Effector CD4-positive, alpha-beta T cell (primary cell): ENCODE measurements around the gene UNC5B.

Experiments
- DNase-seq: peaks from one replicate; pipeline ENCODE4 v3.0.0-alpha.2; 2020

The UNC5B gene

DNA sequence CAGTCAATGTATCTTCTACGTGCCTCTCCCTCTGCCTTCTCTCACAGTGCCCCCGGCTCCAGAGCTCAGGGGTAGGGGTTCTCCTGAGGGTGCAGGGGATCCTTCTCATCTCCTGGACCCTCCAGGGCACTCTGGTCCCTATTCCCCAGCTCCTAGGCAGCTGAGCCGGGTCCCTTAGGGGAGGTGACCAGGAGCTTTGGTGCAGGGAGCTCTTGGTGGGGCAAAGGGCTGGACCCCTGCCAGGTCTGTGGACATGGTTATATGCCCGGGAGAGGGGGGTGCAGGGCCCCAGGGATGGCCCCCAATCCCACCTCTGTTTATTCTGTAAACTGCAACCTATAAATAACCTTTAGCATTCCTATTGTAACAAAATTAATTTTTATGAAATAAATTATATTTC lies 90.1 kb downstream of the UNC5B start:
- DNase-seq, result no peak

DNA sequence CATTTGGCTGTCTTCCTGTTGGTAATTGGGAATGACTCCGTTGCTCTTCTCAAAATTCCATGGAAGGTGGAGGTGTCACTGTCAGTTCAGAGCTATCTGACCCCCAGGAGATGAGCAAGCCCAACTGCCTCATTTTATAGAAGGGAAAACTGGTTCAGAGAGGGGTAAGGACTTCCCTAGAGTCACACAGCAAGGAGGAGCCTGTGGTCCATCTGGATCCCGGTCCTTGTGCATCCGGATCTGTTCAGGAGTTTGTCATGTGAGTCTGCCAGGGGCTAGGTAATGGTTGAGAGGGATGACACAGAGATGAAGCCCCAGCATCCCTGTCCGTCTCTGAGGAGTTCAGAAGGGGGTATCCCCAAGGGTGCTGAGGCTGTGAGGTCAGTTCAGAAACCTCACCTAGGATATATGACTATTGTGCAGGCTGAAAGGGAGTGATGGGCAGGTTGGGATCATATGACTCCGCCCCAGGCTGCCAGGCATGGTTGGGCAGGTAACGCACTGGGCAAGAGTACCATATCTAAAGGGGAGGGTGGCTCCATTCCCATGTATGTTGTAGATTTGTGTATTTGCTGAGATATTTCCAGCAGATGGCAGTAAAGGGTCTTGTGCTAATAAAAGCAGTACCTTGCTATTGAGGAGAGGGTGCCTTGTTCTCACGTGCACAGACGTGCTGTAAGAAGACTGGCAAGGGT lies 90.7 kb downstream of the UNC5B start:
- DNase-seq, result no peak

DNA sequence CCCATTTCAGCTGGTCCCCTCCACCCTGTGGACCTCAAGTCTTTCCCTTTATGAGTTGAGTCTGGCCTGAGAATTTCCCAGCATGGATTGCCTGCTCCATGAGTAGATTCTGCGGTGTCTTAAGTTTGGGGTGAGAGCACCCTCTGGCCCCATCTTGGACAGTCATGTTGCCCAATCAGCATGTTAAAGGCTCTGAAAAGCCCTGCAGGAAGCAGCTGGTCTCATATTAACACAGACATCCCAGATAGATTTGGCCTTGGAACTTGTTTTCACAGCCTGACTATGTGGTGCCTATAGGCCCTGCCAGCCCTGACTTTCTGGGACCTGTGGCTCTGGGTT lies 91.2 kb downstream of the UNC5B start:
- DNase-seq, result no peak

DNA sequence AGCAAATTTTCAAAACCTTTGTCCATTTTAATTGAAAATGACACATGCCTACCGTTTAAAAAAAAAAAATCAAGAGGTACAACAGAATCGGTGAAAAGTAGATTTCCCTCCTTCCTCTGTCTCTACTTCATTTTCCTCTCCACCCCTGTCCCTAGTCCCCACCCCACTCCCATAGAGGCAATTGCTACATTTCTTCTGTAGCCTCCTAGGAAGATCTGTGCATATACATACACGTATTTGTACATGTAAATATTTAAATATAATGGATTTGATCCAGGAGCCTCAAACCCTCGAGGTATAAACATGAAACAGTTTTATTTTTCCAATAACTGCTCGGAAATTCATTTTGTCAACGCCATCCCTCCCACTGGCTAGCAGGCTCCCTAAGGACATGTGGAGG lies 92.5 kb downstream of the UNC5B start:
- DNase-seq, result no peak

DNA sequence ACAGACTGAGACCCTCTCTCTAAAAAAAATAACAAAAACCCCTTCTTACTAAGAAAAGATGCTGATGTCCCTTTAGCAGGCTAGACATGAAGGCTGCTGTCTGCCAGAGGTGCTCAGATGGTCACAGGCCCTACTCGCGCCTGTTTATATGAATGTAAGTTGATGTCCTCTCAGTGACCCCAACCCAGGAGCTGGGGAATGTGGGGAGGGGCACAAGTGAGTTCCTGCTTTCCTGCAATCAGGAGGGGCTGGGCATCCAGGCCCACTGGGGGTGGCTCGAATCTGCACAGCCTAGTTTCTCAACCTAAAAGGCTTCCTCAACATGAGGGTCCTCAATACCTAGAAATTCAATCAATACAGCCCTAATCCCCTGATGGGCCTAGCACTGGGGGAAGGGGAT lies 94.6 kb downstream of the UNC5B start:
- no peak for DNase-seq

DNA sequence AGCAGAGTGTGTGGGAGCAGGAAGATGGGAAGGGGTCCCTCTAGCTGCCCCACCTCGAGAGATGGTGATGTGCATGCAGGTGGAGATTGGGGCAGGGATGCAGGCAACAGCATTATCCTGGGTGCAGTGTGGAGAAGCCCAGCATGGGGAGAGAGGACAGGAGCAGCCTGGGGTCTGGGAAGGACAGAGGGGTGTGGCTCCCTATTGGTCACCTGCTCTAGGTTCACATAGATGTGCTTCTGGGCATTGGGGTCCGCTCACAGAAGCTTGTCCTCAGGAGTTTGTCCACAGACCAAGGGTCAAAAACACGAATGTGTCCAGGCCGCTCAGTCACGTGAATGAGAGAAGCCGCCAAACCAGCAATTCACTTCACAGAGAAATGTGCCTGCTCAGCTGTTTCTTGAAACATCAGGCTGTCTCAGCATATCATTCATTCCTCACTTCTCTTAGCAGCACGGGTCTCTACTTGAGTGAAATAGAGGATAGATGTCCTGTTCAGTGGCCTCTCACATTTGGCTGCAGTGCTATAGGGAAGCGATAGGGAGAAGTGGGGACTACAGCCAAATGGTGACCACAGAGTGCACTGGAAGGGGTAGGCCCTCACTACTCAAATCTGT lies 95.2 kb downstream of the UNC5B start:
- DNase-seq, result no peak

DNA sequence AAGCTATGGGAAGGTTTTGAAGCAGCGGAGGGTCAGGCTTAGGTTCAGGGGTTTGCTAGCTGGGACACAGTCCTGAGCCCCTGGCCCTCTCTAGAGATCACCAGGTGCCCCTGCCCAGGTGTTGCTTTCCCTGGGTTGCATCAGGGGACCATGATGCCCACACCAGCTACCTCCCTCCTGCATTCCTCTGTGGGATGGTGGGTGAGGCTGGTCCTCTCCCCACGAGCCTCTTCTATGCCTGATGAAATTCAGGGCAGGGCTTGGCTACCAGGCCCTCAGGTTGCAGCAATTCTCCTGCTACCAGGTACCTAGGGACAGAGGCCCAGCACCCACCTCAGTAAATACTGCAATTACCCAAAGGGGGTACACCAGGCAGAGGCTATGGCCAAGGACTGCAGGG lies 95.9 kb downstream of the UNC5B start:
- DNase-seq, result no peak

DNA sequence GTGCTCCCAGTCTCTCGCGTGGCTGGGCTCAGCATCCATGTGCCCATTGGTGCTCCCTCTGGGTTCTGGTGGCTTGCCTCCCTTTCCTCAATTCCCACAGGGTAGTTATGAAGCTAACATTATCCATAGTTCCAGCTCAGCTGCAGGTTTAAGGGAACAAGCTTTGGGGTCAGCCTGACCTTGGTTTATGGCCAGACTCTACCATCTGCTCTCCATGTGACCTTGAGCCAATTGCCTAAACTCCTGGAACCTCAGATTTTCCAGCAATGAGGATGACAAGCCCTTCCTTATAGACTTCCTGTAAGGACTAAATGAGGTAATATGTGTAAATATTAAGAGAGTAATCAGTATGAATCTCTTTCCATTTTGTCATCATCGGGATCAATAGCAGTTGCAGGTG lies 96.6 kb downstream of the UNC5B start:
- no peak for DNase-seq

DNA sequence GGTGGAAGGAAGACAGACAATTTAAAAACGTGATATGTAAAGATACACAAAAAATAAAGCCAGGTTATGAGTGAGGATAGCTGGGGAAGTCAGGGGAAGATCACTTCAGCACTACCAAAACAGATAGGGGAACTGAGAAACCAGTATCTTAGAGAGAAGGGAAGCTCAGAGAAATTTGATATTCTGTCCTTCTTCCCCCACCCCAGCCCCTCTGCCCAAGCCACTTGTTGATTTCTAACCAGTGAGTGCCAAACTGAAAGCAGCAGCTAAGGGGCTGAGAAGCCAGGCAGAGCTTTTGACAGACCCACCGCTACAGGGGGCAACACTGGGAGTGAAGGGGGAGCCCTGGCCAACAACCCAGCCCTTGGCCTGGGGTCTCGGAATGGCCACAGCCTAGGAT lies 97.5 kb downstream of the UNC5B start:
- DNase-seq, result no peak

DNA sequence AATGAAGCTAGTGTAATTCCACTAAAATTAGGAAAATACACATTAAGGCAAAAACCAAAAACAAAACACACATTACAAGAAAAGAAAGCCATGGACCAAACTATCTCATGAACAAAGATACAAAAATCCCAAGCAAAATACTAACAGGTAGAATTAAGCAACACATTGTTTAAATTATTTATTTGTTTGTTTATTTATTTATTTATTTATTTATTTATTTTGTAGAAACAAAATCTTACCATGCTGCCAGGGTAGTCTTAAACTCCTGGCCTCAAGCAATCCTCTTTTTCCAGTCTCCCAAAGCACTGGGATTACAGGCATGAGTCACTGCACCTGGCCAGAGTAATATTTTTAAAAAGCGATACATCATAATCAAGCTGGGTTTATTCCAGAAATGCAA lies 99.8 kb downstream of the UNC5B start:
- DNase-seq, result no peak

DNA sequence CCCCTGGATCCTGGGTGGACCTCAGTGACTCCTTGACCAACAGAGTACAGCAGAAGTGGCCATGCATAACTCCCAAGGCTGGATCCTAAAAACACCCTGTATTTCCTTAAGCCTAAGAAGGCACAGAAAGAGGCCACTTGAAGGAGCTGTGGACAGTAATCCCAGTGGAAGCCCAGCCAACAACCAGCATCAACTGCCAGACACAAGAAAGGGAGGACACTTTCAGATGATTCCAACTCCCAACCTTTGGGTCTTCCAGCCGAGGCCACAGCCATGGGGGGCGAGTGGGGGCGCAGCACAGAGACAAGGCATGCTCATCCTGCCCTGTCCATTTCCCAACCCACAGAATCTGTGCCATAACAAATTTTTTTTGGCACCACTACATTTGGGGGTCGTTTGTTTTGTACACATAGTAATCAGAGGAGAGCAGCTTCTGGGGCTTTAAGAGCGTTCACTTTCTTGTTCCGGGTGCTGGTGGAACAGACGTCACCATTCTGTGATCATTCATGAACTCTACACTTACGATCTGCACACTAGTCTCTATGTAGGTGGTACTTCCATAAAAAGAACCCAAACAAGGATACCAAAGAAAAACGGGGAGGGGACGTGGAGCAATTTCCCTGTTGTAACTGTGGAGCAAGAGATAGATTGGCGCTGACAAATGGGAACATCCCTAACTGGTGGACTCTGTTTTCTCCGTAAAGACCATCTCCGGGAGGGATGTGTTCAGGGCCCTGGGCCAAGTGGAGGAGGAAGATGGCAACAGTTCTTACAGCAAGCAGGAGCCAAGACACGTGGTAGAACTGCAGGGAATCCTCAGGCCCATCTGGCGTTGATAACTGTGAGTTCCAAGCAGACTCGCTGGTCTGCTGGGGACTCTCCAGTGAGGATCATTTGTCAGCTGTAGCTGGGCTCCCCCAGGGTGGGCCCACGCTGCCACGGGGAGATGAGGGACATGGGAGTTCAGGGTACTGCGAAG lies 100.7 kb downstream of the UNC5B start:
- no peak for DNase-seq

DNA sequence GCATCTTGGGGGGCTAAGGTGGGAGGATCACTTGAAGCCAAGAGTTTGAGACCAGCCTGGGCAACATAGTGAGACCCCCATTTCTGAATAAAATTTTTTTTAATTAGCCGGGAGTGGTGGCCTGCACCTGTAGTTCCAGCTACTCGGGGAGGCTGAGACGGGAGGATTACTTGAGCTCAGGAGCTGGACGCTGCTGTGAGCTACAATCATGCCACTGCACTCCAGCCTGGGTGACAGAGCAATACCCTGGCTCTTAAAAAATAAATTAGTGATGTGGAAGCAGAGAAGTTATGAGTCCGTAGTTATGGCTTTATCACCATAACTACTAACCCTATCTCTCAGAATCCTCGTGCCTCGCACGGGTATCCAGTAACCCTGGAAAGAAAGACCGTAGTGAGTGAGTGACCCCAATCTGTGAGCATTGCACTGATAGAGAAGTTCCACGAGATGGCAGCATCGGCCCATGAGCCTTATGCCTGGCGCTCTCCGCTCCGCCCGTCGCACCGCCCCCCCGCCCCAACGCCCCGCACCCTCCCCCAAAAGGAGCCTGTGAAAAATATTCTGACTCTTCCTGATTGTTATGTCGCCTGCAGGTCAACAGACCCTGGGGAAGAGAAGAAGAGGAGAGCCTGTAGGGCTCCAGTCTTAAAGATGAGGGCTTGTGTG lies 101.8 kb downstream of the UNC5B start:
- DNase-seq, result peak; percentile 53

DNA sequence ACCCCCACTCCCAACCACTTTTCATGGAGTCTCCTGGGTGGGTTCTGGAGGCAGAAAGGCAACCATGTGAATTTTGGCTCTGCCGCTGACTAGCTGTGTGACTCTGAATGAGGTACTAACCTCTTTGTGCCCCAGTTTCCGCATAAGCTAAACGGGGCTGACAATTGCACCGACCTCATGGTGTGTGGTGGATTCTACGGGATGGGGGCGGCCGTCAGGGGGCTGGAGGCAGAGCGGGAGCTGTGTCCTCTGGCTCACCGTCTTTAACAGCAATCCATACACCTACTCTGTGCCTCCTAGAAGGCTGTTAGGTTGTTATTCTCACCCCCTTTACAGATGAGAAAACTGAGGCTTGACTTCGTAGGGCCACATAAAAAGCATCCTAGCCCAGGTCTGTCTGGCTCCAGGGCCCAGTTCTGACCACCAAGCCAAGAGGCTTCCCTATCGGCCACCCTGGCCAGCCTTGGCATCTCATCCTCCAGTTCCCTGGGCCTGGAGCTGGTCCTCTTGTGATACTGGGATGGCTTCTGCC lies 102.4 kb downstream of the UNC5B start:
- no peak for DNase-seq

DNA sequence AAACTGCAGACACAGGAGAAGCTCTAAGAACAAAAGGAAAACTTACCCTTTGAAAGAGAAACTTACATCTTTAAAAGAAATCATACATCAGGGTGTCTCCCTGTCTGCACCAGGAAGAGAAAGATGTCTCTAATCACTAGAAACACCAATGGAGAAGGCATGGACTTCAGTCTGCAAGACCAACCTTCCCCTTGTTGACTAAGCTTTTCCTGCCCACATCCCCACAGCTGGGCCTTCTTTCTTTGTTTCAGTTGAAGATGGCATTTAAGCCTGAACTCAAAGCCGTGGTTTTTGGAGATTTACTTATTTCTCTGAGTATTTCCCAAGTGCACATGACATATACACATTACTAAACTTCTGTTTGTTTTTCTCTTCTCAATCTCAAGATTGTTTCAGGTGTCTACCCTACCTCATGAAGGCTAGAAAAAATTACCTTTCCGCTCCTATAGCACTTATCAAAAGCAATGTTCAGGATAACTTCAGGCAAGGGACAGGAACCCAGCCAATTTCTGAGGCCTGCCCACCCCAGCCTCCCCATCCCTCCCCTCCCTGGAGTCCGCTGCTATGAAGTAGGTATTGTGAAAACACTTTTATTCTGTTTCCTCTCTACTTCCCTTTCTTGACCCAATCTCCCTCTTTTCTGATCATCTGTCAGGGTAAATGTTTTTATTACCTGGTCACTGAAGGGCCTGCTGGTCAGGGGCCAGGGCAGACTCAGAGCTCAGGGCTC lies 103.9 kb downstream of the UNC5B start:
- no peak for DNase-seq

DNA sequence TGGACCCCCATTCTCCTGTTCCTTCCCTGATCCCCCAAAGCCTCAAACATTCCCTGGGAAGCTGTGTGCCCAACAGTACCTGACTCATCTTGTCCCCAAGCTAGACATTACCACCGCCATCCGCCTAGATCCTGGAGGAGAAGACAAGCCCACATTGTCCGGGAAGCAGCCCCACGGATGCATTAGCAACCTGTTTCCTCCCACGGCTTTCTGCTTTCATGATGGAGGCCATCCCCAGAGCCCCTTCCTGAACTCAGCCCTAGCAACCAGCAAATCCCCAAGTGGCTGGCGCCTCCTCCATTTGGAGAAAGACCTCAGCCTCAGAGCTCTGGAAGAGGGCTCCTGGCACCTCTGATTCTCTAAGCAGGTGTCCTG lies 104.4 kb downstream of the UNC5B start:
- no peak for DNase-seq

DNA sequence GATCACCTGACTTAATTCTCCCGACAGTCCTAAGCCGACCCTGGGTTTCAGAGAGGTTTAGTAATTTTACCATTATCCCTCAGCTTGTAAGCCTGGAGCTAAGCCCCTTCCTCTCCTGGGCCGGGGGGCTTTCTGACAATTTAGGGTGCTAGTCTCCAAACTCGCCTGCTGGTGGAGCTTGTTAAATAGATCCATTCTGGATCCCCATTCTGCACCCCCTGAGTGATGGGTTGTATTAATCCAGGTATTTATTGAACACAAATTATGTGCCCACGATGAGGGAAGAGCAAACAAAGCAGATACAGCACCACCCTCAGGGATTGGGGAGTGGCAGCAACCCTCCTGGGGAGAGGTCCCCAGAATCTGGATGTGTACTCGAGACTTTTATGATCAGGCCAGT lies 105.4 kb downstream of the UNC5B start:
- DNase-seq, result no peak

DNA sequence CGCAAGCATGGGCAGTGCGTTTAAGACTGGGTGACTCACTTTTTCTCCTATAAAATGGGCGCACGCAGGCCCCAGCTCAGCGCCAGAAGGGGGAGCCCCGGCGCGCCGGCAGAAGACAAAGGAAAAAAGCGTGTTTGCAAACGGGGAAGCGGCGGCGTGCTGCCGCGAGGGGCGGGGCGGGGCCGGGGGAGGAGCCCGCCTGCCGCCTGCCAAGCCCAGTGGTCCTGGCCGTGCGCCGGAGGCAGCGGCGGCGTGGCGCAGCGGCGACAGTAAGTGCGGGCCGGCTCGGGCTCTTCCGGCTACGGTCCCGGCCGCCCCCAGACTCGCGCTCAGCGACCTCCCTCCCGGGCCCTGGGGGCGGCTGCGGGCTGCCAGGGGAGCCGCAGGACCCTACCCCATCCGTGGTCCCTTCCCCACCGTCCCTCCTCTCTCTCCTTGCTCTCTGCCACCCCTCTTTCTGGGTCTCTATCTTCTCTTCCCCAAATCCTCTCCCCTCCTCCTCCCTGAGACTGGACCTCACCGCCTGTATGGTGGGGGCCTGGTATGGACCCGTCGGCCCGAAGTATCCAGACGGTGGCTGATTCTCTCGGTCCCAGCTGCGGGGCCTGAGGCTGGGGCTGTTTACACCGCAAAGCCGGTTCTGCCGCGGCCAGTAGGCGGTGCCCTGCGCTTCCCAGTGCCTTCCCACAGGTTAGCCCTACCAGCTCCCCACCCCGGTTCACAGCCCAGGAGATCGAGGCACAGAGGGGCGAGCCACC lies 106.9 kb downstream of the UNC5B start, which contains the start of gene SLC29A3:
TSS of gene SLC29A3 (plus strand) at position 218 of the 758 bp plus-strand sequence. CDS start at position 269, 51 bp downstream.
- DNase-seq, result peak; percentile 73

DNA sequence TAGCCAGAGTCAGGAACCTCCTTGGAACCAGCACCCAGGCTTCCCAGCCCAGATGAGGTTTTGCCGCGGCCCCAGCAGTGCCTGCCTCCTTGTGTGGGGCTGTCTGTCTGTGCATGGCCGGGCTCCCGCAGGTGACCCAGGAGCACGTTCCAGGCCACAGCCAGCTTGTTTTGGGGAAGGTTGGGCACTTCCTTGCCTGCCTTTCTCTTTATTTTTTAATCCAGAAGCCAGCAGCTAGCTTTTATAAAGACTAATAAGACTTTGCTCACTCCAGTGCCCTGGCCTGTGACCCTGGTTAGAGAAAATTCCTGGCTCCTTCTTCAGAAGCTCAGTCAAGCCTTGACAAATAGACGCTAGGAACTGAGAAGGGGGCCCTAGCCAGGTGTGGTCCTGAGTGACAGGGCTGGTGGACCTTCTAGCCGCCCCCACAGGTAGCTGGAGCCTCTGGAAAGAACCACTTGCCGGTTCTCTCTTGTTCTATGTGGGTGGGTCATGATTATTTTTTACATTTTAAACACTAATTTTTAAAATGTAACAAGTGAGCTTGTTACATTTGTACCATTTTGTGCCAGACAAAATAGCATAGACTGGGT lies 107.5 kb downstream of the UNC5B start:
- no peak for DNase-seq

DNA sequence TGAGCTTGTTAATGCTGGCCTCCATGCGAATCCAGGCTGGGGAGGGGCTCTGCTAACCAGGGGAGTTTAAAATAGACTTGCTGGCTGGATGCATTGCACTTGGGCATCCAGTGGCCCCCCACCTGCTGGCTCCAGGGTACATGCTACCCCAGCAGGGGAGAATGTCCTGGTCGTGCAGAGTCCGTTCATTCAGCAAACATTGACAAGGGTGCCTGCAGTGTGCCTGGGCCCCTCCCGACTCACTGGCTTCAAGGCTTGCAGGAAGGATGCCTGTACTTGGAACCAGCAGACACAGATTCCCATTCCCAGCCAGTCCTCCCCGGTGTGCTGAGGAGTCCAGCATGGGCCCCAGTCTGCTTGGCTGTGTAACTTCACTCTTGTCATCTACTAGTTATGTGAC lies 108.2 kb downstream of the UNC5B start:
- DNase-seq, result no peak

DNA sequence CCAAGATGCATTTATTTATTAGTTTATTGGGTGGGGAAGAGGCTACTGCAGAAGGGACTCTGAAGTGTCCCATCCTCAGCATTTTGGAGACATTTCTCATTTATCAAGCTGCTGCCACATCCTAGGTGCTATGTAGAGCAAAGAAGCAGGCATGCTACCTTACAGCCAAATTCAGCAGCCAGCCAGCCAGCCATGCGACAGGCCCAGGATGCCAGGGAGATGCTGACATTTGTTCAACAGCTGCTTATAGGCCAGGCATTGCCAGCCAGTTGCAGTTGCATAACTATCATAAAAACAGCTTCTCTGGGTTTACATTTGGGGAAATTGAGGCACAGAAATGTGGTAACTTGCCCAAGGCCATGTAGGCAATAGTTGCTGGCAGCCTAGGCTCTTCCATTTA lies 109.0 kb downstream of the UNC5B start:
- DNase-seq, result no peak

DNA sequence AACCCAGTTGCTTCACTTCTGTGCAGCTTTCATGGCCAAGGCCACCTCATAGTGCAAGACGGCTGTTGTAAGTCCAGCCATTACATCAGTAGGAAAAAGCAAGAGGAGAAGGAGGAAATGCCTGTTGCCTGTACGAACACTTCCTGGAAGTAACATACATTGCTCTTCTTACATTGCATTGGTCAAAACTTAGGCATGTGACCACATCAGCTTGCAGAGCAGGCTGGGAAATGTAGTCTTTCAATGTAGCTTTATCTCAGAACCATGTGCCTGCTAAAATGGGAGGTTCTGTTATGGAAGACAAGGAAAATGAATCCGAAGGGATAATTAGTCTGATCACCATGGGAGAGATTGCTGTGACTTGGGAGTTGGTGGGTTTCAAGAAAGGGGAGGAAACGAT lies 111.0 kb downstream of the UNC5B start:
- DNase-seq, result no peak
